Measurements from ENCODE around the gene TICAM2.

The TICAM2 gene

GRCh38 chr5:115577741-115578140, 24.5 kb downstream of the TICAM2 start:
- no peak overlapping the region for H3K27ac ChIP-seq
- ChIA-PET CTCF (no interaction called here), POLR2A (ENCODE audit: low non-redundant PET) (no interaction called here)
- TF ChIP-seq CTCF (conservative IDR thresholded peaks at IDR 0.05; ENCODE audit: low read depth): no peak
- no peak for DNase-seq (ENCODE audit: low spot score)

GRCh38 chr5:115577329-115577728, 24.9 kb downstream of the TICAM2 start:
- TF ChIP-seq CTCF (conservative IDR thresholded peaks at IDR 0.05; ENCODE audit: low read depth): no peak
- no peak overlapping the region for H3K27ac ChIP-seq
- CTCF ChIA-PET: no interaction called here
- POLR2A ChIA-PET (ENCODE audit: low non-redundant PET): no interaction called here
- DNase-seq (ENCODE audit: low spot score): no peak

GRCh38 chr5:115575167-115576070, 26.9 kb downstream of the TICAM2 start:
- H3K27ac ChIP-seq: no peak overlapping the region
- ChIA-PET CTCF (interaction anchor here (0.5 to 3.2 kb wide), 12 partner anchors 29 to 462 kb away, joined by 3 to 17 read pairs (median 4); no protein-coding TSS in a partner anchor), POLR2A (ENCODE audit: low non-redundant PET) (interaction anchor here (1.0 kb wide), 1 partner anchor 31 kb away, joined by 3 read pairs; the partner anchor contains the start of gene FEM1C)
- DNase-seq (ENCODE audit: low spot score): peak; percentile 61
- TF ChIP-seq CTCF (conservative IDR thresholded peaks at IDR 0.05; ENCODE audit: low read depth): no peak

GRCh38 chr5:115573133-115573532, 29.1 kb downstream of the TICAM2 start:
- TF ChIP-seq CTCF (conservative IDR thresholded peaks at IDR 0.05; ENCODE audit: low read depth): no peak
- no peak for DNase-seq (ENCODE audit: low spot score)
- POLR2A ChIA-PET (ENCODE audit: low non-redundant PET): no interaction called here
- no peak overlapping the region for H3K27ac ChIP-seq
- CTCF ChIA-PET: no interaction called here

GRCh38 chr5:115571441-115571878, 30.8 kb downstream of the TICAM2 start:
- CTCF ChIA-PET: interaction anchor here (0.8 kb wide), 1 partner anchor 30 kb away, joined by 3 read pairs; no protein-coding TSS in a partner anchor
- no peak overlapping the region for H3K27ac ChIP-seq
- POLR2A ChIA-PET (ENCODE audit: low non-redundant PET): no interaction called here
- DNase-seq (ENCODE audit: low spot score): no peak
- no peak for TF ChIP-seq CTCF (conservative IDR thresholded peaks at IDR 0.05; ENCODE audit: low read depth)

- POLR2A ChIA-PET (ENCODE audit: low non-redundant PET): no interaction called here
- TF ChIP-seq CTCF (conservative IDR thresholded peaks at IDR 0.05; ENCODE audit: low read depth): no peak
- no peak overlapping the region for H3K27ac ChIP-seq
- no peak for DNase-seq (ENCODE audit: low spot score)
- CTCF ChIA-PET: no interaction called here
These were observed 33.6 kb downstream of the TICAM2 start for GRCh38 chr5:115568668-115569067.

All from RWPE1 (cell line).